ENCODE measurements around the gene RBMS2. TPM values are rescaled to one million over a fixed set of nuclear protein-coding genes. Genes with fewer than 3 reads are reported as not detected.

Gene RBMS2
- total RNA-seq, 4 donors from 2014 or later = 22.8 to 39.0 (median 31.8) TPM

- Histone ChIP-seq H3K27ac (peak overlapping the region in 2 of 4 donors; percentile 22 to 35), H3K4me3 (no peak overlapping the region), H3K9me3 (no peaks in the 10 kb centered on the region), H3K36me3 (peaks cover 24 to 99% (median 74%) of the 10 kb centered on the region in 3 donors), H3K27me3 (no peaks in the 10 kb centered on the region), H3K4me1 (peaks cover 0 to 7% (median 0%) of the 10 kb centered on the region in 4 donors)
- no peak for TF ChIP-seq EP300 (IDR thresholded peaks at IDR 0.05)
- TF ChIP-seq, protein P1, sequence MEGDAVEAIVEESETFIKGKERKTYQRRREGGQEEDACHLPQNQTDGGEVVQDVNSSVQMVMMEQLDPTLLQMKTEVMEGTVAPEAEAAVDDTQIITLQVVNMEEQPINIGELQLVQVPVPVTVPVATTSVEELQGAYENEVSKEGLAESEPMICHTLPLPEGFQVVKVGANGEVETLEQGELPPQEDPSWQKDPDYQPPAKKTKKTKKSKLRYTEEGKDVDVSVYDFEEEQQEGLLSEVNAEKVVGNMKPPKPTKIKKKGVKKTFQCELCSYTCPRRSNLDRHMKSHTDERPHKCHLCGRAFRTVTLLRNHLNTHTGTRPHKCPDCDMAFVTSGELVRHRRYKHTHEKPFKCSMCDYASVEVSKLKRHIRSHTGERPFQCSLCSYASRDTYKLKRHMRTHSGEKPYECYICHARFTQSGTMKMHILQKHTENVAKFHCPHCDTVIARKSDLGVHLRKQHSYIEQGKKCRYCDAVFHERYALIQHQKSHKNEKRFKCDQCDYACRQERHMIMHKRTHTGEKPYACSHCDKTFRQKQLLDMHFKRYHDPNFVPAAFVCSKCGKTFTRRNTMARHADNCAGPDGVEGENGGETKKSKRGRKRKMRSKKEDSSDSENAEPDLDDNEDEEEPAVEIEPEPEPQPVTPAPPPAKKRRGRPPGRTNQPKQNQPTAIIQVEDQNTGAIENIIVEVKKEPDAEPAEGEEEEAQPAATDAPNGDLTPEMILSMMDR (IDR thresholded peaks at IDR 0.05) = no peak
- TF ChIP-seq POLR2A (IDR thresholded peaks at IDR 0.05) = no peak
- no peak for DNase-seq (ENCODE audit: low spot score in 2 of 2)
- WGBS, 2 donors = 60 to 70% methylated on average over 3 of the region's 3 CpGs
Observed at GRCh38 chr12:56601503-56601902, 79.9 kb downstream of the RBMS2 start.

GRCh38 chr12:56602239-56602638, 80.6 kb downstream of the RBMS2 start:
- peaks cover 0 to under 1% (median 0%) of the 10 kb centered on the region in 4 donors for H3K4me1 ChIP-seq
- H3K9me3 ChIP-seq = no peaks in the 10 kb centered on the region
- H3K4me3 ChIP-seq = no peak overlapping the region
- no peak overlapping the region for H3K27ac ChIP-seq
- 71 to 72% methylated on average over 3 of the region's 3 CpGs for WGBS, 2 donors
- H3K36me3 ChIP-seq = peaks cover 24 to 99% (median 78%) of the 10 kb centered on the region in 3 donors
- no peak for DNase-seq (ENCODE audit: low spot score in 2 of 2)
- H3K27me3 ChIP-seq = no peaks in the 10 kb centered on the region
- TF ChIP-seq POLR2A (IDR thresholded peaks at IDR 0.05) (no peak), EP300 (IDR thresholded peaks at IDR 0.05) (no peak)
- TF ChIP-seq, protein P1 (IDR thresholded peaks at IDR 0.05) = no peak

GRCh38 chr12:56604355-56604754, 82.7 kb downstream of the RBMS2 start:
- 91 to 96% methylated on average over 3 of the region's 3 CpGs for whole genome bisulfite sequencing, 2 donors
- H3K4me3 ChIP-seq = no peak overlapping the region
- no peaks in the 10 kb centered on the region for H3K27me3 ChIP-seq
- TF ChIP-seq, protein P1 (IDR thresholded peaks at IDR 0.05) = no peak
- TF ChIP-seq EP300 (IDR thresholded peaks at IDR 0.05) = no peak
- TF ChIP-seq POLR2A (IDR thresholded peaks at IDR 0.05) = no peak
- peaks cover 29 to 100% (median 80%) of the 10 kb centered on the region in 3 donors for H3K36me3 ChIP-seq
- no peak for DNase-seq (ENCODE audit: low spot score in 2 of 2)
- H3K9me3 ChIP-seq = no peaks in the 10 kb centered on the region
- no peaks in the 10 kb centered on the region for H3K4me1 ChIP-seq
- no peak overlapping the region for H3K27ac ChIP-seq

GRCh38 chr12:56614627-56615026, 93.0 kb downstream of the RBMS2 start:
- no peaks in the 10 kb centered on the region for H3K9me3 ChIP-seq
- H3K27me3 ChIP-seq = no peaks in the 10 kb centered on the region
- H3K4me1 ChIP-seq = peaks cover 0 to 29% (median 0%) of the 10 kb centered on the region in 4 donors
- no peak for DNase-seq (ENCODE audit: low spot score in 2 of 2)
- H3K27ac ChIP-seq = no peak overlapping the region
- no peak overlapping the region for H3K4me3 ChIP-seq
- peaks cover 16 to 92% (median 50%) of the 10 kb centered on the region in 3 donors for H3K36me3 ChIP-seq
- WGBS, 2 donors = 54 to 76% methylated on average over 8 of the region's 8 CpGs
- TF ChIP-seq, protein P1 (IDR thresholded peaks at IDR 0.05) = no peak
- TF ChIP-seq POLR2A (IDR thresholded peaks at IDR 0.05) (no peak), EP300 (IDR thresholded peaks at IDR 0.05) (no peak)

- no peak for DNase-seq (ENCODE audit: low spot score in 2 of 2)
- TF ChIP-seq POLR2A (IDR thresholded peaks at IDR 0.05) (no peak), EP300 (IDR thresholded peaks at IDR 0.05) (no peak)
- TF ChIP-seq, protein P1 (IDR thresholded peaks at IDR 0.05) = no peak
- Histone ChIP-seq H3K4me3 (no peak overlapping the region), H3K27me3 (no peaks in the 10 kb centered on the region), H3K27ac (no peak overlapping the region), H3K9me3 (no peaks in the 10 kb centered on the region), H3K4me1 (peaks cover 0 to 46% (median 0%) of the 10 kb centered on the region in 4 donors), H3K36me3 (peaks cover 13 to 92% (median 35%) of the 10 kb centered on the region in 3 donors)
- WGBS, 2 donors = 92 to 96% methylated on average over 3 of the region's 3 CpGs
Observed at GRCh38 chr12:56616244-56616643, 94.6 kb downstream of the RBMS2 start.

All from tibial nerve (tissue), 4 donors.